ENCODE data around the gene CATSPER2. TPM values are rescaled to one million over a fixed set of nuclear protein-coding genes. Genes with fewer than 3 reads are reported as not detected.
"Not testable (repeated sequence)": the region's sequence is repeated elsewhere in the genome, so short reads cannot be mapped to it uniquely, and the experiment has no call there.

Gene CATSPER2
- total RNA-seq, 1 experiment from 2014 or later: 0.55 TPM

GRCh38 chr15:43666177-43666576 lies 17.5 kb upstream of the CATSPER2 start:
- BruUV-seq (replicated peaks); CTCF ChIA-PET; H3K9me3 ChIP-seq (ENCODE audit: low read length); H3K9me2 ChIP-seq (replicated peaks; ENCODE audit: low read length); intact Hi-C loops (cut with micrococcal nuclease); H3K36me3 ChIP-seq (ENCODE audit: low read depth, low read length); H3K27ac ChIP-seq (ENCODE audit: low read length); H3K4me1 ChIP-seq (ENCODE audit: insufficient read depth, low read length); POLR2A ChIA-PET (ENCODE audit: unreplicated experiment); H3F3A ChIP-seq (ENCODE audit: low read length, unreplicated experiment); DNase-seq; ATAC-seq; H4K20me1 ChIP-seq (ENCODE audit: low read length); H3K9ac ChIP-seq (ENCODE audit: low read length); H2AFZ ChIP-seq (ENCODE audit: low read length); H3K4me3 ChIP-seq (ENCODE audit: low read length); H3K79me2 ChIP-seq (ENCODE audit: low read length); H3K27me3 ChIP-seq (ENCODE audit: low read length); H3K4me2 ChIP-seq (ENCODE audit: low read length): not testable (repeated sequence)

GRCh38 chr15:43663333-43663732 lies 14.7 kb upstream of the CATSPER2 start:
- H3K9me3 ChIP-seq (ENCODE audit: low read length); H3K4me2 ChIP-seq (ENCODE audit: low read length); intact Hi-C loops (cut with micrococcal nuclease); H2AFZ ChIP-seq (ENCODE audit: low read length); BruUV-seq (replicated peaks); H3K27me3 ChIP-seq (ENCODE audit: low read length); H3K4me1 ChIP-seq (ENCODE audit: insufficient read depth, low read length); H3K9ac ChIP-seq (ENCODE audit: low read length); H3K4me3 ChIP-seq (ENCODE audit: low read length); H4K20me1 ChIP-seq (ENCODE audit: low read length); H3F3A ChIP-seq (ENCODE audit: low read length, unreplicated experiment); H3K79me2 ChIP-seq (ENCODE audit: low read length); ATAC-seq; H3K36me3 ChIP-seq (ENCODE audit: low read depth, low read length); DNase-seq; H3K9me2 ChIP-seq (replicated peaks; ENCODE audit: low read length); POLR2A ChIA-PET (ENCODE audit: unreplicated experiment); H3K27ac ChIP-seq (ENCODE audit: low read length); CTCF ChIA-PET: not testable (repeated sequence)

DNA sequence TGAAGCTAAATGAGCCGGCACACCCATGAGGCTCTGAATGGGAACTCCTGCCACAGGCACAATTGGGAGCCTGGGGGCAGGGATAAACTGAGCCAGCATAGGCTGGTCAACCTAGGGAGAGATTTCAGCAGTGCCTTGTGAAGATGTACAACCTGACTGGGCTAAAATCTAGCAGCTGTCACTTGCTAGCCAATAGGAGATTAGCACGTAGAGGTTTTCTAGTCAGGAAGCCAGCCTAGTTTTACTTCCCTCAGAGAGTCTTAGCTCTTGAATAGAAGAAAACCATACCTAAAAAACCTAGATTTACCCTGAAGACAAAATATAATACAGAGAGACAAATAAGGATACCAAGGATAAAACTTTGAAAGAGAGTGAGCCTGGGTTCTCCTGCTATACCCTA lies 13.6 kb upstream of the CATSPER2 start:
- H3K27me3 ChIP-seq (ENCODE audit: low read length); H4K20me1 ChIP-seq (ENCODE audit: low read length); POLR2A ChIA-PET (ENCODE audit: unreplicated experiment); H3K9me3 ChIP-seq (ENCODE audit: low read length); H3K9ac ChIP-seq (ENCODE audit: low read length); H3K4me3 ChIP-seq (ENCODE audit: low read length); intact Hi-C loops (cut with micrococcal nuclease); H3K9me2 ChIP-seq (replicated peaks; ENCODE audit: low read length); H3K4me2 ChIP-seq (ENCODE audit: low read length); CTCF ChIA-PET; H3K27ac ChIP-seq (ENCODE audit: low read length); ATAC-seq; H3K36me3 ChIP-seq (ENCODE audit: low read depth, low read length); BruUV-seq (replicated peaks); H3F3A ChIP-seq (ENCODE audit: low read length, unreplicated experiment); H2AFZ ChIP-seq (ENCODE audit: low read length); H3K4me1 ChIP-seq (ENCODE audit: insufficient read depth, low read length); H3K79me2 ChIP-seq (ENCODE audit: low read length); DNase-seq: not testable (repeated sequence)

GRCh38 chr15:43659727-43660126 lies 11.1 kb upstream of the CATSPER2 start:
- H3K4me2 ChIP-seq (ENCODE audit: low read length); H3K36me3 ChIP-seq (ENCODE audit: low read depth, low read length); H3K4me3 ChIP-seq (ENCODE audit: low read length); ATAC-seq; H4K20me1 ChIP-seq (ENCODE audit: low read length); BruUV-seq (replicated peaks); H3K9ac ChIP-seq (ENCODE audit: low read length); POLR2A ChIA-PET (ENCODE audit: unreplicated experiment); H3K27ac ChIP-seq (ENCODE audit: low read length); CTCF ChIA-PET; DNase-seq; H3F3A ChIP-seq (ENCODE audit: low read length, unreplicated experiment); intact Hi-C loops (cut with micrococcal nuclease); H3K79me2 ChIP-seq (ENCODE audit: low read length); H3K4me1 ChIP-seq (ENCODE audit: insufficient read depth, low read length); H3K27me3 ChIP-seq (ENCODE audit: low read length); H3K9me3 ChIP-seq (ENCODE audit: low read length); H2AFZ ChIP-seq (ENCODE audit: low read length); H3K9me2 ChIP-seq (replicated peaks; ENCODE audit: low read length): not testable (repeated sequence)

DNA sequence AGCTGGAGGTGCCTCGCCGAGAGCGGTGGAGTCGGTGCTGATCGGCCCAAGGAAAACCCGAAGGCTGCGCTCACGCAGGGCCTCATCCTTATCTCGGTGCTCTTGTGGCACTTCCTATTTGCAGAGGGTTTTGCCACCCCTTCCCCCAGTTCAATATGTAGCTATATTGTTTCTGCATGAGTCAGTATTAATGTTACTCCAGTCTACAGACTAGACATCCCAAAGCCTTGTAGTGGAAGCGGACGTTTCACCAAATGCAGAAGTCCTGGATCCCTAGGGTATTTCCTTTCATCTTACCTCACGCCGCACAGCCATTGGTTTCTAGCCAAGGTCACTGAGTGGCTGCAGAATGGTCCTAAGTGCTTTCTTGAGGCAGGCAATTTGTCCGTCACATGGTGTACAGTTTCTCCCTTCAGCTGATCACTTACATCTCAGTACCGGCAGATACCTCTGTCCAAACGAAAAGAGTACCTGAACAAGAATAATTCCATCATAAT lies 834 bp upstream of the CATSPER2 start:
- H3K4me2 ChIP-seq (ENCODE audit: low read length); H3K9me2 ChIP-seq (replicated peaks; ENCODE audit: low read length); H3K9me3 ChIP-seq (ENCODE audit: low read length); H2AFZ ChIP-seq (ENCODE audit: low read length); CTCF ChIA-PET; H3K27me3 ChIP-seq (ENCODE audit: low read length); H3K79me2 ChIP-seq (ENCODE audit: low read length); H3K27ac ChIP-seq (ENCODE audit: low read length); DNase-seq; BruUV-seq (replicated peaks); POLR2A ChIA-PET (ENCODE audit: unreplicated experiment); H3K9ac ChIP-seq (ENCODE audit: low read length); ATAC-seq; H4K20me1 ChIP-seq (ENCODE audit: low read length); H3K36me3 ChIP-seq (ENCODE audit: low read depth, low read length); intact Hi-C loops (cut with micrococcal nuclease); H3K4me3 ChIP-seq (ENCODE audit: low read length); H3F3A ChIP-seq (ENCODE audit: low read length, unreplicated experiment); H3K4me1 ChIP-seq (ENCODE audit: insufficient read depth, low read length): not testable (repeated sequence)

DNA sequence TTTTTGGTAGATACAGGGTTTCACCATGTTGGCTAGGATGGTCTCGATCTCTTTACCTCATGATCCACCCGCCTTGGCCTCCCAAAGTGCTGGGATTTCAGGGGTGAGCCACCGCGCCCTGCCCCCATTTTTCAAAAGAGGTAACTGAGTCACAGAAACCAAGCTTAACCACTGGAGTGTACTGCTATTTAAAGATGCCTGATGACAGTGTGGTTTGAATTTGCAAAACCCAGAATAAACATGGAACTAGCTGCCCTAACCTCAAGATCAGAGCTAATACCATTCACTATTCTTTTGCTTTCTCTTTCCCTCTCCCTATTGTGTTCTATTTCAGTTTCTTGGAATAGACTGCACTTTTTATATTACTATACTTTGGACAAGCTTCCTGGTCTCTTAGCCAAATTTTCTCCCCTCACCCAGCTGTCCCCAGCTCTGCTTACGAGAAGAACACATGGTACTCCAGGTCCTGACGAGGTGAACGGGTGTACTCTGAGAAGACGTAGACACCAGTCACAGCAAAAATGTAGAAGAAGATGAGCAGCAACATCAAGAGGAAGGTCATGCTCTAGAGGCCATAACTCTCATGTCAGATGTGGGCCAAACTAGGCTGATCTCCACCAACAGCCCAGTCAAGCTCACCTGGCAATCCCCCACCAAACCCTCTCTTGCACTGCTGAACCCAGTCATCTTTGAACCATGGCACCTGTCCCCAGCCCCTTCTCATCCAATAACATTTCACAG lies 10.0 kb downstream of the CATSPER2 start:
- DNase-seq; H3K36me3 ChIP-seq (ENCODE audit: low read depth, low read length); H3K9ac ChIP-seq (ENCODE audit: low read length); H3K27ac ChIP-seq (ENCODE audit: low read length); H3K79me2 ChIP-seq (ENCODE audit: low read length); H3F3A ChIP-seq (ENCODE audit: low read length, unreplicated experiment); CTCF ChIA-PET; H3K4me3 ChIP-seq (ENCODE audit: low read length); H4K20me1 ChIP-seq (ENCODE audit: low read length); intact Hi-C loops (cut with micrococcal nuclease); H3K9me3 ChIP-seq (ENCODE audit: low read length); ATAC-seq; H3K4me2 ChIP-seq (ENCODE audit: low read length); H3K4me1 ChIP-seq (ENCODE audit: insufficient read depth, low read length); H3K27me3 ChIP-seq (ENCODE audit: low read length); H3K9me2 ChIP-seq (replicated peaks; ENCODE audit: low read length); BruUV-seq (replicated peaks); H2AFZ ChIP-seq (ENCODE audit: low read length); POLR2A ChIA-PET (ENCODE audit: unreplicated experiment): not testable (repeated sequence)

- H3K27ac ChIP-seq (ENCODE audit: low read length); DNase-seq; H3K36me3 ChIP-seq (ENCODE audit: low read depth, low read length); H3K9ac ChIP-seq (ENCODE audit: low read length); H3K9me3 ChIP-seq (ENCODE audit: low read length); POLR2A ChIA-PET (ENCODE audit: unreplicated experiment); H3K9me2 ChIP-seq (replicated peaks; ENCODE audit: low read length); H3F3A ChIP-seq (ENCODE audit: low read length, unreplicated experiment); intact Hi-C loops (cut with micrococcal nuclease); ATAC-seq; H3K4me3 ChIP-seq (ENCODE audit: low read length); H3K4me2 ChIP-seq (ENCODE audit: low read length); BruUV-seq (replicated peaks); CTCF ChIA-PET; H3K4me1 ChIP-seq (ENCODE audit: insufficient read depth, low read length); H3K27me3 ChIP-seq (ENCODE audit: low read length); H3K79me2 ChIP-seq (ENCODE audit: low read length); H2AFZ ChIP-seq (ENCODE audit: low read length); H4K20me1 ChIP-seq (ENCODE audit: low read length): not testable (repeated sequence)
These were observed 21.7 kb downstream of the CATSPER2 start for GRCh38 chr15:43626937-43627336.
